NCI-H526 treated with DMSO at 0.1 percent for 48 hours (cell line): Measurements from ENCODE around the gene TDRD10.

Experiments used
- DNase-seq: peaks from one replicate; lab custom pipeline; 2025; lab: John Stamatoyannopoulos, UW

The TDRD10 gene

GRCh38 chr1:154578058-154578418 is 76.0 kb downstream of the TDRD10 start:
- no peak for DNase-seq

GRCh38 chr1:154579374-154579773 is 77.4 kb downstream of the TDRD10 start:
- no peak for DNase-seq

GRCh38 chr1:154581766-154582165 is 79.7 kb downstream of the TDRD10 start:
- no peak for DNase-seq

GRCh38 chr1:154582885-154583284 is 80.9 kb downstream of the TDRD10 start:
- no peak for DNase-seq

GRCh38 chr1:154583773-154584172 is 81.8 kb downstream of the TDRD10 start:
- no peak for DNase-seq

GRCh38 chr1:154584267-154584994 is 82.4 kb downstream of the TDRD10 start:
- no peak for DNase-seq

GRCh38 chr1:154586231-154586630 is 84.2 kb downstream of the TDRD10 start:
- no peak for DNase-seq

GRCh38 chr1:154586641-154587040 is 84.6 kb downstream of the TDRD10 start:
- DNase-seq: no peak

GRCh38 chr1:154589780-154590179 is 87.8 kb downstream of the TDRD10 start:
- DNase-seq: no peak

- DNase-seq: no peak
These were observed 88.7 kb downstream of the TDRD10 start for GRCh38 chr1:154590756-154591155.

- no peak for DNase-seq
These were observed 89.2 kb downstream of the TDRD10 start for GRCh38 chr1:154591206-154591605.

GRCh38 chr1:154593390-154593789 is 91.4 kb downstream of the TDRD10 start:
- no peak for DNase-seq

- no peak for DNase-seq
These were observed 92.8 kb downstream of the TDRD10 start for GRCh38 chr1:154594811-154595210.

GRCh38 chr1:154595621-154596020 is 93.6 kb downstream of the TDRD10 start:
- DNase-seq: no peak
